Hepatocyte (in vitro differentiated cells): Measurements from ENCODE around the gene CCDC69. TPM values are rescaled to one million over a fixed set of nuclear protein-coding genes. Genes with fewer than 3 reads are reported as not detected.

Source experiments
- DNase-seq: peaks from one replicate; pipeline ENCODE4 v3.0.0-alpha.2; 2016; ENCODE audit warnings: low spot score
- H2AFZ ChIP-seq: fragments of 200-600 bp; sonication (generic); 2 replicates; pipeline ENCODE4 v1.6.0; 2016; ENCODE audit warnings: antibody characterized with exemption, mild to moderate bottlenecking
- H3K27ac ChIP-seq: fragments of 200-600 bp; sonication (generic); 2 replicates; pipeline ENCODE4 v1.5.1; 2016; ENCODE audit warnings: mild to moderate bottlenecking
- H3K27me3 ChIP-seq: fragments of 200-600 bp; sonication (generic); 2 replicates; pipeline ENCODE4 v1.6.1; 2016
- H3K36me3 ChIP-seq: fragments of 200-600 bp; sonication (generic); replicated peaks from 2 replicates; pipeline ENCODE4 v1.5.1; 2016; ENCODE audit warnings: low read depth; ENCODE audit not compliant: insufficient read depth
- H3K4me1 ChIP-seq: fragments of 200-600 bp; sonication (generic); 2 replicates; pipeline ENCODE4 v1.5.1; 2016; ENCODE audit warnings: mild to moderate bottlenecking, moderate library complexity; ENCODE audit not compliant: insufficient read depth
- H3K4me2 ChIP-seq: fragments of 200-600 bp; sonication (generic); 2 replicates; pipeline ENCODE4 v1.6.0; 2016
- H3K4me3 ChIP-seq: fragments of 200-600 bp; sonication (generic); 2 replicates; pipeline ENCODE4 v1.5.1; 2016; ENCODE audit warnings: mild to moderate bottlenecking
- H3K79me2 ChIP-seq: fragments of 200-600 bp; sonication (generic); 2 replicates; pipeline ENCODE4 v1.6.0; 2017; ENCODE audit warnings: mild to moderate bottlenecking
- H3K9me2 ChIP-seq: fragments of 200-600 bp; sonication (generic); replicated peaks from 2 replicates; pipeline ENCODE4 v1.6.0; 2017; ENCODE audit warnings: mild to moderate bottlenecking; ENCODE audit not compliant: insufficient read depth
- H3K9me3 ChIP-seq: fragments of 200-600 bp; sonication (generic); 2 replicates; pipeline ENCODE4 v1.5.1; 2016; ENCODE audit warnings: low read depth, mild to moderate bottlenecking
- H4K20me1 ChIP-seq: fragments of 200-600 bp; sonication (generic); 2 replicates; pipeline ENCODE4 v1.6.0; 2016; ENCODE audit warnings: mild to moderate bottlenecking; ENCODE audit not compliant: insufficient read depth, poor library complexity, severe bottlenecking
- EZH2 ChIP-seq: fragments of 200-600 bp; sonication (generic); IDR thresholded peaks from 2 replicates; pipeline ENCODE4 v1.6.1; 2016; ENCODE audit warnings: antibody characterized with exemption, mild to moderate bottlenecking, borderline replicate concordance
- EZH2phosphoT487 ChIP-seq: fragments of 200-600 bp; sonication (generic); IDR thresholded peaks from one replicate; pipeline ENCODE4 v1.6.1; 2018; ENCODE audit warnings: antibody characterized with exemption, mild to moderate bottlenecking, low read depth, moderate library complexity; ENCODE audit not compliant: unreplicated experiment, severe bottlenecking
- WGBS: methylation state at CpG from one replicate; pipeline ENCODE4 v1.1.6; 2016; ENCODE audit warnings: low lambda C conversion rate; ENCODE audit errors: missing lambda C conversion rate; 5-methylcytosine and 5-hydroxymethylcytosine counted together
- polyA plus RNA-seq: library from polyadenylated mRNA; unstranded; fragments of >200 nt; fragmentation: Nextera tagmentation; extraction: Ambion mirVana; gene quantifications from 2 replicates; pipeline ENCODE4 v1.2.1, GENCODE V29; 2016
- total RNA-seq: library from RNA; depleted of rRNA; stranded (reverse); fragments of >200 nt; gene quantifications from 2 replicates; pipeline ENCODE4 v1.2.3, GENCODE V29; 2014
- TF ChIP-seq, protein P1 (sequence below): fragments of 200-600 bp; sonication (generic); IDR thresholded peaks from 2 replicates; pipeline ENCODE4 v1.5.1; 2016; ENCODE audit warnings: antibody characterized with exemption, mild to moderate bottlenecking; ENCODE audit not compliant: poor library complexity

Gene CCDC69
- total and polyA plus RNA-seq, 2 experiments from 2014 or later: 22.4 to 27.3 TPM

DNA sequence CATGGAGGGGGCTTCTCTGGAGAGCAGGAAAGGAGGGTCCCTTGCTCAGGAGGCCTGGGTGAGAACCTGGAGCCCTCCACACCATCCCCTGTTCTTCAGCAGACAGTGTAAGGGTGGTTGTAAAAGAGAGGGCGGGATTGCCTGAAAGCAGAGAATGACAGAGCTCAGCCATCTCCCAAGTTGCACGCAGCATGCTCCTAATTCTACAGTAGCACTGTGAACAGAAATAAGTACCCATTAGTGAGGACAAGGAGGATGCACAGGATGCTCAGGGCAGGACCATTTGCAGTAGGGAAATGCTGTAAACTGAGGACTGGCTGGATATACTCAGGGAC lies 8.4 kb downstream of the CCDC69 start:
- TF ChIP-seq, protein P1, sequence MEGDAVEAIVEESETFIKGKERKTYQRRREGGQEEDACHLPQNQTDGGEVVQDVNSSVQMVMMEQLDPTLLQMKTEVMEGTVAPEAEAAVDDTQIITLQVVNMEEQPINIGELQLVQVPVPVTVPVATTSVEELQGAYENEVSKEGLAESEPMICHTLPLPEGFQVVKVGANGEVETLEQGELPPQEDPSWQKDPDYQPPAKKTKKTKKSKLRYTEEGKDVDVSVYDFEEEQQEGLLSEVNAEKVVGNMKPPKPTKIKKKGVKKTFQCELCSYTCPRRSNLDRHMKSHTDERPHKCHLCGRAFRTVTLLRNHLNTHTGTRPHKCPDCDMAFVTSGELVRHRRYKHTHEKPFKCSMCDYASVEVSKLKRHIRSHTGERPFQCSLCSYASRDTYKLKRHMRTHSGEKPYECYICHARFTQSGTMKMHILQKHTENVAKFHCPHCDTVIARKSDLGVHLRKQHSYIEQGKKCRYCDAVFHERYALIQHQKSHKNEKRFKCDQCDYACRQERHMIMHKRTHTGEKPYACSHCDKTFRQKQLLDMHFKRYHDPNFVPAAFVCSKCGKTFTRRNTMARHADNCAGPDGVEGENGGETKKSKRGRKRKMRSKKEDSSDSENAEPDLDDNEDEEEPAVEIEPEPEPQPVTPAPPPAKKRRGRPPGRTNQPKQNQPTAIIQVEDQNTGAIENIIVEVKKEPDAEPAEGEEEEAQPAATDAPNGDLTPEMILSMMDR: no peak
- TF ChIP-seq EZH2: no peak
- TF ChIP-seq EZH2phosphoT487: no peak
- no peak overlapping the region for H3K4me3 ChIP-seq
- H3K9me2 ChIP-seq: no peaks in the 10 kb centered on the region
- H3K79me2 ChIP-seq: peaks cover 2% of the 10 kb centered on the region
- H3K4me2 ChIP-seq: no peak overlapping the region
- H3K27me3 ChIP-seq: no peaks in the 10 kb centered on the region
- no peaks in the 10 kb centered on the region for H4K20me1 ChIP-seq
- no peak overlapping the region for H2AFZ ChIP-seq
- no peaks in the 10 kb centered on the region for H3K36me3 ChIP-seq
- H3K9me3 ChIP-seq: no peaks in the 10 kb centered on the region
- H3K4me1 ChIP-seq: peaks cover 13% of the 10 kb centered on the region
- 86% methylated on average over 2 of the region's 2 CpGs for WGBS
- H3K27ac ChIP-seq: peak overlapping the region; percentile 81
- no peak for DNase-seq

DNA sequence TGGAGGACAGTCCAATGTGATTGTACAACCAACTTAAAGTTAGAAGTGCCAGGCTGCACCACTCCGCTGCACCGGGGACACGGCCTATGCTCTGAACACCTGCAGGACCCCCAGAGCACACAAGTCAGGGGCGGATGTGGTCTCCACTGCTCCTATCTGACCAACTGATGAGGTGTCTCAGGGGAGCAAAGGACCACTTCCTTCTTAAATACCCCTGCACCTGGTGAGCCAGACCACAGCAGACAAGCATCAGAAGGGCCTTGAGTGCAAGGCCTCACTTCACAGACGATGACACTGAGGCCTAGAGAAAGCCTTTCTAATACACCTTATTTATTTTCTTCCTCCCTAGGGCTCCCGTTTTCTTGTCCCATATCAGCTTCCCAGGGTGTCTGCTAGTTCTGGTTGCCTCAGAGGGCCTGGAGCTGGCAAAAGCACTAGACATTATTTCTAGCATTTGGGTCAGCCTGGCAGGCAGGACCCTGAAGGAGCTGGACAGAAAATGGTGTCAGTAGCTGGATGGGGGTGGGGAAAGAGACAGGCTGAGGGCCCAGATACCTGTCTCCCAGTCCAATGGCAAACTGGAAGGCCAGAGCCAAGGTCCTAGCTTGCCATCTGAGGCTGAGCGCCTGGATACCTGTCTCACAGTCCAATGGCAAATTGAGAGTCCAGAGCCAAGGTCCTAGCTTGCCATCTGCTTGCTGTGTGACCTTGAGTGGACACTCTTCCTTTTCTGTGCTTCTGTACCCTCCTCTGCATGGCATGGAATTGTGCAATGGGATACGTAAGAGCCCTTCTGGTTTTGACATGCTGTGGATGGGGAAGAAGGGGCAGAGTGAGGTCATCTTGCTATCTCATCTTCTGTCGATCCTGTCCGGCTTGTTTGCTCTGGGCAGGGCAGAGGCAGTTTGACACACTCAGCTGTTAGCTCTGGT lies 9.0 kb downstream of the CCDC69 start:
- Histone ChIP-seq H3K4me2 (no peak overlapping the region), H3K9me2 (no peaks in the 10 kb centered on the region), H3K4me1 (peaks cover 13% of the 10 kb centered on the region), H3K9me3 (no peaks in the 10 kb centered on the region), H3K36me3 (no peaks in the 10 kb centered on the region), H2AFZ (no peak overlapping the region), H3K79me2 (peaks cover 2% of the 10 kb centered on the region), H3K27me3 (no peaks in the 10 kb centered on the region), H3K27ac (peak overlapping the region; percentile 81), H3K4me3 (no peak overlapping the region), H4K20me1 (no peaks in the 10 kb centered on the region)
- WGBS: 79% methylated on average over 10 of the region's 10 CpGs
- TF ChIP-seq, protein P1: no peak
- TF ChIP-seq EZH2 (no peak), EZH2phosphoT487 (no peak)
- peak; percentile 28 for DNase-seq

DNA sequence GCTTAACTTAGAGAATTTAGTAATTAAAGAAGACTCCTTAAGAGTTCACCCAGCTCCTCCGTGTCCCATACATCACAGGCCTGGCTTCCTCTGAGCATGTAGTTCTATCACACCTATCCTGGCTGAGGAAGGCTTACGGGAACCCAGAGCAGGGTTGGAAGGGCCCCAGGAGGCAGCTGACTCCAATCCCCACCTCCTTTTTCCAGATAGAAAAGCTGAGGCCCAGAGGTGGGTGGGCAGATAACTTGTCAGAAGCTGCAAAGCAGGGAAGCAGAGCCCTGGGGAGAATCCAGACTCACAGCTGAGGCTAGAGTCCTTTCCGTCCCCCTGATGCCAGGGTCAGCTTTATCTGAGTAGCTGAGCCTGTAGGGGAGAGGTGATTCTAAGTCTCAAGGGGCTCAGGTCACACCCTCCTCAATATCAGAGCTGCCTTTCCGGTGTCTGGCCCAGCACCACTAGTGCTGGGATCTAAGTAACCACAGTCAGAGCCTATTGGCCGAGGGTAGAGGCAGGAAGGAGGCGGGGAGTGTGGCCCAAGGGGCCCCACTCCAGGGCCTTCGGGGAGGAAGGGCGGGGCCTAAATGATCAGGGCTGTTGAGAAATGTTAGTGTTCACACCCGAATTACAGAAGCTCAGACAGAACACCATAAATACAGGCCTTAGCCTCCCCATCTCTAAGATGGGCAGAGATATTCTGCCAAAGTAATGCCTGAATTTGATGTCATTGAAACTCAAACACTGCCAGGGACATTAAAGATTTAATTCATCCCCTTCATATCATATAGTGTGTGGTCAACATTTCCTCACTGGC lies 9.9 kb downstream of the CCDC69 start:
- WGBS: 55% methylated on average over 9 of the region's 9 CpGs
- no peak overlapping the region for H2AFZ ChIP-seq
- H3K4me3 ChIP-seq: no peak overlapping the region
- TF ChIP-seq EZH2: no peak
- H3K4me2 ChIP-seq: no peak overlapping the region
- peak overlapping the region; percentile 81 for H3K27ac ChIP-seq
- peak; percentile 64 for DNase-seq
- H3K79me2 ChIP-seq: no peaks in the 10 kb centered on the region
- H4K20me1 ChIP-seq: no peaks in the 10 kb centered on the region
- no peaks in the 10 kb centered on the region for H3K36me3 ChIP-seq
- H3K9me2 ChIP-seq: no peaks in the 10 kb centered on the region
- H3K4me1 ChIP-seq: peaks cover 13% of the 10 kb centered on the region
- H3K9me3 ChIP-seq: no peaks in the 10 kb centered on the region
- no peaks in the 10 kb centered on the region for H3K27me3 ChIP-seq

DNA sequence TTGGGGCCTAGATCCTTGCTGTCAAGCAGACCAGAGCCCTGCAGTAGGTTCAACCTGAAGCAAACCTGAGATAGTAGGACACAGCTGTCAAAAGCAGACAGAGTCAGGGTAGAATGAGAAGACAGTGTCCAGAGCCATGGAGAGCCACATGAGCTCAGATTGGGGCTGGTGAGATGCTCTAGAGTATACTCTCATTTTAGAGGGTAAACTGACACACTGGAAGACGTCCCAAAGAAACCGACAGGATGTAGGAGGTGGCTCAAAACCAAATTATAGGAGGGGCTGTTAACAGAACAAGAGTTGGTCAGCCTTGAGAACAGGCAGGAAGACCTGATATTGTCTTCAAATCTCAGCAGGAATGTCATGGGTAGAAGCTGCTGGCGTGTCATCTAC lies 11.5 kb downstream of the CCDC69 start:
- Histone ChIP-seq H3K4me3 (no peak overlapping the region), H3K27ac (no peak overlapping the region), H3K9me2 (no peaks in the 10 kb centered on the region), H3K79me2 (no peaks in the 10 kb centered on the region), H3K27me3 (no peaks in the 10 kb centered on the region), H3K4me2 (no peak overlapping the region), H2AFZ (no peak overlapping the region), H3K36me3 (no peaks in the 10 kb centered on the region), H4K20me1 (no peaks in the 10 kb centered on the region), H3K4me1 (peaks cover 13% of the 10 kb centered on the region), H3K9me3 (no peaks in the 10 kb centered on the region)
- TF ChIP-seq EZH2phosphoT487 (no peak), EZH2 (no peak)
- TF ChIP-seq, protein P1: no peak
- 95% methylated on average over 3 of the region's 3 CpGs for WGBS
- no peak for DNase-seq
